Activated T-cell treated with anti-CD3 and anti-CD28 coated beads, Interleukin-2, amount 50 U/mL, for 48 hours (primary cell): Measurements from ENCODE around the gene GRM1.
"Not testable (repeated sequence)": the region's sequence is repeated elsewhere in the genome, so short reads cannot be mapped to it uniquely, and the experiment has no call there.

ENCODE experiments used
- DNase-seq, 2 experiments: peaks; one replicate each; pipeline ENCODE4 v3.0.0-alpha.2; 2020

GRM1 gene

GRCh38 chr6:146194434-146194833, 165.6 kb downstream of the GRM1 start:
- no peak for DNase-seq

GRCh38 chr6:146200176-146200575, 171.3 kb downstream of the GRM1 start:
- no peak for DNase-seq

- DNase-seq: no peak
These were observed 173.7 kb downstream of the GRM1 start for GRCh38 chr6:146202570-146202969.

- DNase-seq: no peak
These were observed 181.1 kb downstream of the GRM1 start for GRCh38 chr6:146209942-146210341.

GRCh38 chr6:146210406-146211083, 181.7 kb downstream of the GRM1 start:
- DNase-seq: no peak

- no peak for DNase-seq
These were observed 182.8 kb downstream of the GRM1 start for GRCh38 chr6:146211646-146212045.

GRCh38 chr6:146212781-146213180, 183.9 kb downstream of the GRM1 start:
- DNase-seq: no peak

- DNase-seq: no peak
These were observed 190.2 kb downstream of the GRM1 start for GRCh38 chr6:146219101-146219500.

GRCh38 chr6:146224449-146224848, 195.6 kb downstream of the GRM1 start:
- DNase-seq: no peak

GRCh38 chr6:146224988-146225387, 196.1 kb downstream of the GRM1 start:
- DNase-seq: no peak

GRCh38 chr6:146240322-146240721, 211.5 kb downstream of the GRM1 start:
- DNase-seq: no peak

- no peak for DNase-seq
These were observed 211.9 kb downstream of the GRM1 start for GRCh38 chr6:146240807-146241206.

GRCh38 chr6:146243646-146244045, 214.8 kb downstream of the GRM1 start:
- DNase-seq: not testable (repeated sequence)

GRCh38 chr6:146244630-146245143, 215.8 kb downstream of the GRM1 start:
- no peak for DNase-seq

- DNase-seq: no peak
These were observed 217.2 kb downstream of the GRM1 start for GRCh38 chr6:146246028-146246427.

- no peak for DNase-seq
These were observed 224.8 kb downstream of the GRM1 start for GRCh38 chr6:146253691-146254090.

- no peak for DNase-seq
These were observed 229.3 kb downstream of the GRM1 start for GRCh38 chr6:146258206-146258605.

GRCh38 chr6:146260886-146261285, 232.0 kb downstream of the GRM1 start:
- no peak for DNase-seq

- DNase-seq: no peak
These were observed 236.2 kb downstream of the GRM1 start for GRCh38 chr6:146265056-146265455.

GRCh38 chr6:146267447-146267846, 238.6 kb downstream of the GRM1 start:
- no peak for DNase-seq

- no peak for DNase-seq
These were observed 239.1 kb downstream of the GRM1 start for GRCh38 chr6:146267946-146268345.

GRCh38 chr6:146269482-146269881, 240.6 kb downstream of the GRM1 start:
- no peak for DNase-seq

GRCh38 chr6:146271163-146271562, 242.3 kb downstream of the GRM1 start:
- not testable (repeated sequence) for DNase-seq

GRCh38 chr6:146273490-146273889, 244.6 kb downstream of the GRM1 start:
- no peak for DNase-seq

- no peak for DNase-seq
These were observed 248.3 kb downstream of the GRM1 start for GRCh38 chr6:146277142-146277541.
